Cortex of kidney (tissue), 1 donor: ENCODE results near the gene METTL15.
"Not testable (repeated sequence)": the region's sequence is repeated elsewhere in the genome, so short reads cannot be mapped to it uniquely, and the experiment has no call there.

Experiments
- DNase-seq: peaks from one replicate; lab custom pipeline; 2025; lab: John Stamatoyannopoulos, UW

METTL15 gene

GRCh38 chr11:28303477-28304191, 195.4 kb downstream of the METTL15 start:
- DNase-seq = no peak

GRCh38 chr11:28315440-28315839, 207.3 kb downstream of the METTL15 start:
- no peak for DNase-seq

- no peak for DNase-seq
These were observed 210.7 kb downstream of the METTL15 start for GRCh38 chr11:28318871-28319270.

- DNase-seq = no peak
These were observed 215.4 kb downstream of the METTL15 start for GRCh38 chr11:28323621-28324020.

GRCh38 chr11:28332393-28332792, 224.2 kb downstream of the METTL15 start:
- DNase-seq = not testable (repeated sequence)

GRCh38 chr11:28337701-28338100, 229.5 kb downstream of the METTL15 start:
- DNase-seq = no peak

GRCh38 chr11:28338371-28338770, 230.2 kb downstream of the METTL15 start:
- DNase-seq = no peak

- DNase-seq = no peak
These were observed 231.3 kb downstream of the METTL15 start for GRCh38 chr11:28339488-28339887.

GRCh38 chr11:28342716-28343115, 234.5 kb downstream of the METTL15 start:
- no peak for DNase-seq

GRCh38 chr11:28343304-28344233, 235.4 kb downstream of the METTL15 start:
- DNase-seq = no peak

- DNase-seq = no peak
These were observed 238.0 kb downstream of the METTL15 start for GRCh38 chr11:28346209-28346608.

- DNase-seq = no peak
These were observed 238.5 kb downstream of the METTL15 start for GRCh38 chr11:28346721-28347120.

- DNase-seq = no peak
These were observed 239.2 kb downstream of the METTL15 start for GRCh38 chr11:28347371-28347770.

- no peak for DNase-seq
These were observed 242.0 kb downstream of the METTL15 start for GRCh38 chr11:28350216-28350615.

- no peak for DNase-seq
These were observed 245.8 kb downstream of the METTL15 start for GRCh38 chr11:28353991-28354390.

- DNase-seq = no peak
These were observed 258.6 kb downstream of the METTL15 start for GRCh38 chr11:28366549-28367346.

GRCh38 chr11:28378095-28378494, 269.9 kb downstream of the METTL15 start:
- not testable (repeated sequence) for DNase-seq
